H1 (cell line): ENCODE measurements around the gene TCFL5. TPM values are rescaled to one million over a fixed set of nuclear protein-coding genes. Genes with fewer than 3 reads are reported as not detected.

Source experiments
- KDM1A ChIP-seq: fragments of 200-600, 300-600 bp; sonication (generic); IDR thresholded peaks from 2 replicates; pipeline ENCODE4 v1.7.1; 2016; ENCODE audit warnings: mild to moderate bottlenecking, low read length, borderline replicate concordance
- polyA plus RNA-seq, 7 experiments: library from polyadenylated mRNA; depleted of rRNA in 3 of 7; stranded (reverse) in 5 of 7; unstranded in 2 of 7; fragments of >200 nt in 5 of 7; fragments of 200-250 nt in 2 of 7; gene quantifications; 1 replicate in 5 of 7; 2 replicates in 1 of 7; 4 replicates in 1 of 7; pipeline versions ENCODE4 v1.2.1 to v1.2.3, GENCODE V29; 2011 to 2013; ENCODE audit warnings: missing spikeins in 2 of 7, mixed read lengths in 2 of 7
- total RNA-seq: library from RNA; stranded (reverse); fragmentation: NEBNext Ultra II Directional; extraction: Animal tissue kit (Norgen Biotek cat#: 25700); gene quantifications from 2 replicates; pipeline ENCODE4 v1.2.1, GENCODE V29; 2021
- TF ChIP-seq, protein P1 (sequence below): IDR thresholded peaks from 2 replicates; pipeline ENCODE4 v1.6.1; 2012; ENCODE audit warnings: inconsistent platforms

TCFL5 gene
- total and polyA plus RNA-seq, 2 of the 8 experiments (the other 6 are each of a cell fraction or from before 2014, with no cell fraction given) = 6.2 to 15.0 TPM

DNA sequence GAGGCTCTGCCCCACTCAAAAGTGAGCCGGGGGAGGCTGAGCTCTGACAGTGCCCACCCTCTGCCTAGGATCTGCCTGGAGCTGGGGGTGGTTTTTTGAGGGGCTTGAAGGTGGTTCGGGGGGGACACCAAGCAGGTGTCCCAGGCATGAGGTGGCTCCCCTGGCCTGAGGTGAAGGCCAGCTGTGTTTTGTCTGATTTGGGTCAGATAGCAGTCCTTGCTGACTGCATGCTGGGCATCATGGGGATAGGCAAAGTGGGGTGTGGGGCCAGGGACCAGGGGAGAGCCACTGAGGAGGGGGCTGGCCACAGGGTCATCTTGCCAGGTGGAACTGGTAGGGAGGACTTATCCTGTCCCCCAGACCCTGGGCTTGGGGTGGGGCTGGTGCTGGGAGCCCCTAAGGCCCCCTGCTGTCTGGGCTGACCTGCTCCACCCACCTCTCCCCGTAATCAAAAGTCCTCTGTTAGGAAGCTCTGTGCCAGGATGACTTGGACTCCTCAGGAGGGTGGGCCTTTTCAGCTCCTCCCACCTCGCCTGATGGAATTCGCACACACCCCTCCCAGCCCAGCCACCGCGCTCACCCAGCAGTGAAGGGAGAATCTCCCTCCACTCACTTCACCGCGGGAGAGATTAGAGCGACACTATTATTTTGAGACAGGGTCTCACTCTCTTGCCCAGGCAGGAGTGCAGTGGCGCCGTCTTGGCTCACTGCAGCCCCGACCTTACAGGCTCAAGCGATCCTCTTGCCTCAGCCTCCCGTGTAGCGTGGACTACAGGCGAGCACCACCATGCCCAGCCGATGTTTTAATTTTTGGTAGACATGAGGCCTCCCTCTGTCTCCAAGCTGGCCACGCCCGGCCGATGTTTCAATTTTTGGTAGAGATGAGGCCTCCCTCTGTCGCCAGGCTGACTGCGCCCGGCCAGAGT, 46.3 kb downstream of the TCFL5 start (continued):
- TF ChIP-seq, protein P1, sequence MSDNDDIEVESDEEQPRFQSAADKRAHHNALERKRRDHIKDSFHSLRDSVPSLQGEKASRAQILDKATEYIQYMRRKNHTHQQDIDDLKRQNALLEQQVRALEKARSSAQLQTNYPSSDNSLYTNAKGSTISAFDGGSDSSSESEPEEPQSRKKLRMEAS = no peak
- TF ChIP-seq KDM1A = peak; percentile 86
